Mucosa of stomach (tissue), 1 donor: Measurements from ENCODE around the gene EML6.
"Not testable (repeated sequence)": the region's sequence is repeated elsewhere in the genome, so short reads cannot be mapped to it uniquely, and the experiment has no call there.

Experiments
- H3K27me3 ChIP-seq: one replicate; pipeline ENCODE4 v1.7.0; 2013; ENCODE audit warnings: mild to moderate bottlenecking, low read length; ENCODE audit not compliant: control insufficient read depth, insufficient read depth
- H3K36me3 ChIP-seq: one replicate; pipeline ENCODE4 v1.7.0; 2013; ENCODE audit warnings: low read length; ENCODE audit not compliant: control insufficient read depth, insufficient read depth
- H3K4me1 ChIP-seq: one replicate; pipeline ENCODE4 v1.7.0; 2013; ENCODE audit warnings: mild to moderate bottlenecking, low read length; ENCODE audit not compliant: control insufficient read depth, insufficient read depth
- H3K4me3 ChIP-seq: one replicate; pipeline ENCODE4 v1.7.0; 2013; ENCODE audit warnings: low read length
- H3K9ac ChIP-seq: one replicate; pipeline ENCODE4 v1.7.0; 2013; ENCODE audit warnings: mild to moderate bottlenecking, low read length, moderate library complexity
- H3K9me3 ChIP-seq: one replicate; pipeline ENCODE4 v1.7.0; 2013; ENCODE audit warnings: mild to moderate bottlenecking, low read length, moderate library complexity; ENCODE audit not compliant: control insufficient read depth
- donor health status: Pancreatic carcinoma.

The EML6 gene

DNA sequence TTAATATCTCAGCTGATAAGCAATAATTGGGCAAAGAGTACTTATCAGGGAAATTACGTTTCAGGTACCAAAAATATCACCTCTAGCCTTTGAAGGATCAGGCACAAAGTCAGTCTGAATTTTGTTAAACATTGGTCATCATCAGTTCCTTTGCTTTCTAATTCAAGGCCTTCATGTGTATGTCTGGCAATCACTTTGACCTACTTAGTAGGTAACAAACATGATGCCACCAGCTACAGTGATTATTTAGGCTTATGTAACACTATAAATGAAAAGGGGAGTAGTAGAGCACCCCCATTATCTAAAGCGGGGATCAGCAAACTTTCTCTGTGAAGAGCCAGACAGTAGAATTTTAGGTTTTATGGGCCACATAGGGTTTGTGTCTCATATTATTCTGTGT, 251.7 kb downstream of the EML6 start:
- no peak overlapping the region for H3K9ac ChIP-seq
- no peak overlapping the region for H3K4me3 ChIP-seq
- H3K9me3 ChIP-seq = no peaks in the 10 kb centered on the region
- H3K4me1 ChIP-seq = no peaks in the 10 kb centered on the region
- H3K27me3 ChIP-seq = no peaks in the 10 kb centered on the region
- H3K36me3 ChIP-seq = no peaks in the 10 kb centered on the region

DNA sequence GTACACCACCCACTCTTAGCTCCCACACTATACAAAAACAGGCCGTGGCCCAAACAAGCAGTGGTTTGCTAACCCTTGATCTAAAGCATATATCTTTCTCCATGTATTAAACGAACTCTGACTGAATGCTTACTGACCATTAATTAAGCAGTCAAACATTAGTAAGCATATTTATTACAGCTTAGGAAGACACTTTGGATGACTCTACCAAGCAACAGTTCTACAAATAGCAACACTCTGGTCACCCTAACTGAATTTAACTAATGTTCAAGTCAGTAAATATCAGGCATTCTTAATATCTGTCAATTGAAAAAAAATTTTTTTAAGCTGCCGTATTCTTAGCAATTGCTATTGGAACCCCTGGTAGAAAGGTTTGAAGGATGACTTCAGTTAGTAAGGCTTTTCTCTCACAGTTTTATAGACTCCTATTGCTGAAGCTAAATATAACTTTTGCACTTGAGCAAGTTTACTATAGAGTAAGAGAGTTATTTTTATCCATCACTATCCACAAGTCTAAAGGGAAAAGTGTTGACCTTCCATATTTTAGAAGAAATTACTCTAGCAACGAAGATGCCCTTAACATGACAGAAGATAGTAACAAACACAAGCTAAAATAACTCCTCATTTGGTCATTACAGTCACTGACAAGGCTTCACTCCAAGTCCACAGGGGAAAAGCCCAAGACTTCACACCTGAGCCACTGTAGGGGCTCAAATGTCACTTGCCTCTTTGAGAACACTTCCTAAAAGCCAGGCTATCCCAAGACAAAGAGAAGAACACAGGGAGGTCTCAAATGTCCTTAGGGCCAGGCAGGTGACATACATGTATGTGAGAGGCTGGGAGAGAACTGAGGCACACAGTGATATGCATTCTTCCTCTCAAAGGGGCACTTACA, 252.4 kb downstream of the EML6 start:
- no peaks in the 10 kb centered on the region for H3K27me3 ChIP-seq

DNA sequence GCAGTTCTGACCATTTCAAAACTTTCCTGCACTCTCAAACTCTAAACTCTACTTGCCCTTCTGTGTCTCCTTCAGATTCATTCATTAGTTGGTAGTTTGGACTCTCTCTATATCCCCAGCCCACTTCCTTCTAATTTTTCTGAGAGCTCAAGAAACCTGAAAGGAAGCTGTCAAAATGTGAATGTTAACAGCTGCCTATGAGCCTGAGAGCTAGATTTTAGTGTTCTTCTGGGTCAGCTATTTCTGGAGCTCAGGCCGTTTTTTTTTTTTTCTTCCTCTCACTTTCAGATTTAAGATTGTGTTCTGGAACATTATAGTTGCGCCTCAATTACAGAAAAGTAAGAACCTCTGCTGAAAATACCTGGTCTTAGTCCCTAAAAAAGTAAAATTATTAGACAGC, 253.7 kb downstream of the EML6 start:
- no peaks in the 10 kb centered on the region for H3K36me3 ChIP-seq
- no peak overlapping the region for H3K4me3 ChIP-seq
- H3K9me3 ChIP-seq = no peaks in the 10 kb centered on the region
- no peaks in the 10 kb centered on the region for H3K27me3 ChIP-seq
- peaks cover 3% of the 10 kb centered on the region for H3K4me1 ChIP-seq
- H3K9ac ChIP-seq = no peak overlapping the region

More for the DNA sequence above, 252.4 kb downstream of the EML6 start:
- no peaks in the 10 kb centered on the region for H3K36me3 ChIP-seq
- no peak overlapping the region for H3K4me3 ChIP-seq
- H3K9me3 ChIP-seq = no peaks in the 10 kb centered on the region
- no peak overlapping the region for H3K9ac ChIP-seq
- peaks cover 3% of the 10 kb centered on the region for H3K4me1 ChIP-seq

DNA sequence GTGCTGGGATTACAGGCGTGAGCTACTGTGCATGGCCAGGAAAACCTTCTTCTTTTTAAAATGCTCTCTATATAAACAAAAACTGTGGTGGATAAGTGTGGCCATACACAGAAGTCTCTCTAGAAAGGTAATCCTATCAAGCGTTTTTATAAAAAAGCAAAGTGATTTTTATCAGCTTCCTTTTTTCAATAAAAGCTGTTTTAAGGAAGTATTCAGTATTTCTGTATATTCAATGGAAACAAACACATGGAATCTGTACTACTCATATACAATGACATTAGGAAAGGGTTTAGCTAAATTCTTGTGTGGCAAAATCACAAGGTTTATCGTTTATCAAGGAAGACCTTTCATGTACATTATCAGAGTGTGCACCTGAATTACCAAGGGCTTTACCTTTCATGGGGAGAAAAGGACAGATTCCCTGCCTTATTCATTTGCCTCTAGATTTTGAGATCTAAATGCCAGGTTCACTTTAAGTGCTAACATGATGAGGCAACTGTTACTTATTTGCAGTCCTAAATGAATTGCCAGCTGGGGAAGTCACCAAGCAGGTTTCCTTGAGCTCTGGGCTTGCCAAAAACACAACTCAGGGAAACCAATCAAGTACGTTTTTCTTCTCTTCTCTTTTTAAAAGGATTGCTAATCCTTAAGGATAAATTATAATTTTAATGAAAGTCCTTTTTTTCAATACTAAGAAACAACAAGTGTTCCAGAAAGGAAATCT, 256.0 kb downstream of the EML6 start:
- Histone ChIP-seq H3K9me3 (no peaks in the 10 kb centered on the region), H3K27me3 (no peaks in the 10 kb centered on the region), H3K4me3 (no peak overlapping the region), H3K9ac (no peak overlapping the region), H3K4me1 (peaks cover 7% of the 10 kb centered on the region), H3K36me3 (no peaks in the 10 kb centered on the region)

DNA sequence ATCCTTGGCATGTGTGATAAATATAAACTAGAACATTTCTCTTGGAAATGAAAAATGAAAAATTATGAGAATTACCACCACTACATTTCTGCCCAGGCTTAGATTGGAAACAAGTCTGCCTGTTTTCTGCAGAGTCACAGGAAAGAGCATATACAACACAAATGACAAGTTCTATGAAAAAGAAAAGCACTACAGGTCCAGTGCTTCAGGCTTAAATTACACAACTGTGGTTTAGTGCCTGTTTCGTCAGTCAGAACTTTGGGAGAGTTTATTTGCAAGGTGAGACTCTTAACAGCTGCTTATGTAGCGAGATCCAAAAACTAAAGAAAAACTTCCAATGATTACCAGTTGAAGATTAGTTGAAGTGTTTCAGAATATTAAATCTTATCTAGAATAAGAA, 257.9 kb downstream of the EML6 start:
- H3K9ac ChIP-seq = no peak overlapping the region
- no peaks in the 10 kb centered on the region for H3K9me3 ChIP-seq
- no peaks in the 10 kb centered on the region for H3K36me3 ChIP-seq
- H3K27me3 ChIP-seq = no peaks in the 10 kb centered on the region
- peaks cover 7% of the 10 kb centered on the region for H3K4me1 ChIP-seq
- H3K4me3 ChIP-seq = no peak overlapping the region

DNA sequence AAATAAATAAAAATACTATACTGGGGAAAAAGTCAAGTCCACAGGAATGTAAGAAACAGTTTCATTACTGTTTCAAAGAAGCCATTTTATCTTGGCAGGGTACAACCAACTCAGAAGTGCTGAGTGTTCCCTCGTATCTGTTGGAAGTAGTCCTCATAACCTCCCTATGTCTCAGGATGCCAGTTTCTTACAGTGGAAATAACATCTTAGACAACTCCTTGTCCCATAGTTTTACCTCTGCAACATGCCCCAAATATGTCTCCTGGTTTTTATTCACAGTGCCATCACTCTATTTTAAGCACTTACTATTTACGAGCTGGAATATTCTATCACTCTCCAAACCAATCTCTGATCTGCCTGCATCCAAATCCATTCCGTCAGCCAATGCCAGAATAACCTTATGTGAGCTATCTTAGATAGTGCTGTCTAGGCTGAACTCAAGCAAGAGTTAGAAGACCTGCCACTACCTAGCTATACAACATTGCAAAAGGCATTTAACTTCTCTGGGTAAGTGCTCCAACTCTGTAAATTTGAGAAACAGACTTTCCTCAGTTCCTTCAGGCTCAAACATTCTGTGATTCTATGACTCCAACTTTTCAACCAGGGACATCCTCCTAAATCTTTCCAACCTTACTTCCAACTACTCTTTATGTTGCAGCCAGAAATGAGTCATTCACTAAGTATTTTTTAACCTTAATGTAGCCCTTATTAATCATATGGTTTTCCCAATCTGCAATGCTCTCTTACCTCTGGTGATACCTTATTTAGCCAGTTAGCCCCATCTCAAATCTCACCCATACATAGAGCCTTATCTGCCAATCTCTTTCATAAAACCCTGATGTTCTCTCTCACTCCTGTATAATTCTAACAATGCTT, 260.1 kb downstream of the EML6 start:
- Histone ChIP-seq H3K27me3 (no peaks in the 10 kb centered on the region), H3K4me3 (no peak overlapping the region), H3K9me3 (no peaks in the 10 kb centered on the region), H3K9ac (no peak overlapping the region), H3K36me3 (no peaks in the 10 kb centered on the region), H3K4me1 (peaks cover 7% of the 10 kb centered on the region)

DNA sequence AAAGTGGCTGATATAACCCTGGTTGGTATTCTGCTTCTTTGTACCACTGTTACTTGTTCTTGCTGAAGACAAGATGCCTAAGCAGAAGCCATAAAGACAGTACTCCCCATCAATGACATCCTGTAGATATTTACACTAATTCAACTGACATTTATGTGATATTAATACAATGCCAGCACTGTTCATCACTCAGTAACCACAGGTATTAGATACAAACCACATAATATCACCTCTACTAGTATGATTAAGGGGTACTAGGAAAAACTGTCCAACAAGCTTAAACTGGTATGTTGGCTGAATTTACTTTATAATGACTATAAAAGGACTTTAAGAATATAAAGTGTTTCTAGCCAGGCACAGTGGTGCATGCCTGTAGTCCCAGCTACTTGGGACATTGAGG, 261.0 kb downstream of the EML6 start:
- Histone ChIP-seq H3K9me3 (no peaks in the 10 kb centered on the region), H3K4me3 (no peak overlapping the region), H3K27me3 (no peaks in the 10 kb centered on the region), H3K4me1 (peaks cover 7% of the 10 kb centered on the region), H3K9ac (no peak overlapping the region), H3K36me3 (no peaks in the 10 kb centered on the region)

DNA sequence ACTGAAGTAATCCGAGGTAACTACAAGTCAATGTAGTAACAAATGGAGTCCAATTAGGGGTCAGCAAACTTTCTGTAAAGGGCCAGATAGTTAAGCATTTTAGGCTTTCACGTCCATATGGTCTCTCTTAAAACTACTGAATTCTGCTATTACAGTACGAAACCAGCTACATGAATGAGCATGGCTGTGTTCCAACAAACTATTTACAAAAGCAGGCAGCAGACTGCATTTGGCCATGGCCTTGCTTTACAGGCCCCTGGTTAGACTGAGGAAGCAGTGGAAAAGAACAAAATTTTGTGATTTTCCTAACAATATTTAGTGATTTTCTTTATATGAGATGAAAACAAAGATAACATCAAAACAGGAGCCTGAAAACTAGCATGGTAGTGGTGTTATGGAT, 262.8 kb downstream of the EML6 start:
- Histone ChIP-seq H3K4me1 (peaks cover 4% of the 10 kb centered on the region), H3K9ac (no peak overlapping the region), H3K9me3 (no peaks in the 10 kb centered on the region), H3K4me3 (no peak overlapping the region), H3K36me3 (no peaks in the 10 kb centered on the region), H3K27me3 (no peaks in the 10 kb centered on the region)

DNA sequence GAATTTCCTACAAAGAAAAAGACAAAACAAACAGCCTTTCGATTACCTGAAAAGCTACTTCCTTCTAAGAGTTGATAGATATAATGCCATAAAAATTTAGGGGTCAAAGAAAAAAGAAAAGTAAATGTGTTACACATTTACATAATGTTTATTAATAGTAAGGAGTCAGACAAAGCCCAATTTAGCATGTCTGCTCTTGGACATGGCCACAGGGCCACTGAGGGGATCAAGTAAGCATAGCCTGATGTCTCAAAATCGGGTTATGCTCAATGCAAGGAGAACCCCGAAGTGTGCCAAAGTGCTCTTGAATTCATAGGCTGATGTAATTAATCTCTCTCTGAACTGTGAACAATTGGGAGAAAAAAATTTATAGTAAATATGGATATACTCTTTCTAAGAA, 265.1 kb downstream of the EML6 start:
- Histone ChIP-seq H3K27me3 (no peaks in the 10 kb centered on the region), H3K4me3 (no peak overlapping the region), H3K9me3 (no peaks in the 10 kb centered on the region), H3K4me1 (peaks cover 12% of the 10 kb centered on the region), H3K9ac (no peak overlapping the region), H3K36me3 (no peaks in the 10 kb centered on the region)

DNA sequence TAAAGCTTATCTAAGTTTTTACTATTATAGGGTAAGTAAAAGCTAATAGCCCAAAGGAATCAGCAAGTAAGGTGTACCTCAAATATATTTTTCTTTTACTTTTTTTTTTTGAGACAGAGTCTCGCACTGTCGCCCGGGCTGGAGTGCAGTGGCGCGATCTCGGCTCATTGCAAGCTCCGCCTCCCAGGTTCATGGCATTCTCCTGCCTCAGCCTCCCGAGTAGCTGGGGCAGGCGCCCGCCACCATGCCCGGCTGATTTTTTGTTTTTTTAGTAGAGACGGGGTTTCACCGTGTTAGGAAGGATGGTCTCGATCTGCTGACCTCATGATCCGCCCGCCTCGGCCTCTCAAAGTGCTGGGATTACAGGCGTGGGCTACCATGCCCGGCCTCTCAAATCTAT, 267.2 kb downstream of the EML6 start:
- not testable (repeated sequence) for H3K4me1 ChIP-seq, H3K36me3 ChIP-seq, H3K4me3 ChIP-seq, H3K9ac ChIP-seq, H3K9me3 ChIP-seq, H3K27me3 ChIP-seq

DNA sequence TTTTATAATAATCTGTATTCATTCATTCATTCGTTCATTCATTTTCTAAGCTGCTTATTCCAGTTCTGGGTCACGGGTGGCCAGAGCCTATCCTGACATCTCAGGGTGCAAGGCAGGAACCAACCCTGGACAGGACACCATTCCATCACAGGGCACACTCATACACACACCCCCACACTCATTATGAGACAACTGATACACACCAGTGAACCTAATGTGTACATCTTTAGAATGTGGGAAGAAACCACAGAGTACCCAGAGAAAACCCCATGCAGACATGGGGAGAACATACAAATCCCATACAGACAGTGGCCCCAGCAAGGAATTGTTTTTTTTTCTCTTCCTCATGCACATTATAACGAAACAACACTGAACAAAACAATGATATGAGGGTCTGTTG, 272.1 kb downstream of the EML6 start:
- Histone ChIP-seq H3K4me3 (no peak overlapping the region), H3K36me3 (no peaks in the 10 kb centered on the region), H3K27me3 (no peaks in the 10 kb centered on the region), H3K4me1 (peaks cover 17% of the 10 kb centered on the region), H3K9ac (no peak overlapping the region), H3K9me3 (no peaks in the 10 kb centered on the region)

DNA sequence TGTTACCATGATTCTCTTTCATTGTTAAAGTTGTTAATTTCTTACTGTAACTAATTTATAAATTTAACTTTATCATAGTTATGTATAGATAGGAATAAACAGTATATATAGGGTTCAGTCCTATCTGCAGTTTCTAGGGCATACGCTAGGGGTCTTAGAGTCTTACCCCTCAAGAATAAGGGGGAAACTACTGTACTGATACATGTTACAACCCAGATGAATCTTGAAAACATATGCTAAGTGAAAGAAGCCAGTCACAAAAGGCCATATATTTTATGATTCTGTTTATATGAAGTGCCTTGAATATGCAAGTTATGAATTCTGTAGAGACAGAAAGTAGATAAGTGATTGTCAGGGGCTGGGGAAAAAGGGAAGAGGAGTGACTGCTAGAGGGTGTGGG, 274.4 kb downstream of the EML6 start:
- Histone ChIP-seq H3K36me3 (no peaks in the 10 kb centered on the region), H3K9me3 (no peaks in the 10 kb centered on the region), H3K9ac (no peak overlapping the region), H3K4me1 (peaks cover 12% of the 10 kb centered on the region), H3K4me3 (no peak overlapping the region), H3K27me3 (no peaks in the 10 kb centered on the region)
